Stimulated activated CD4-positive, alpha-beta T cell treated with anti-CD3 and anti-CD28 coated beads, TNF-alpha, amount 100 ng/mL, for 24 hours (primary cell): Measurements from ENCODE around the gene ESYT1.

Source experiments
- DNase-seq, 3 experiments: peaks; one replicate each; pipeline ENCODE4 v3.0.0-alpha.2; 2020; ENCODE audit warnings: low read depth in 3 of 3

ESYT1 gene

GRCh38 chr12:56127888-56128669, at the start of gene ESYT1:
Gene ESYT1, plus strand, starts transcription at chr12:56128267. Its CDS starts 53 bp downstream, at chr12:56128320.
- DNase-seq, result peak; percentile 93 to 97 (median 97)

GRCh38 chr12:56078427-56078826, 49.6 kb upstream of the ESYT1 start:
- no peak for DNase-seq

DNA sequence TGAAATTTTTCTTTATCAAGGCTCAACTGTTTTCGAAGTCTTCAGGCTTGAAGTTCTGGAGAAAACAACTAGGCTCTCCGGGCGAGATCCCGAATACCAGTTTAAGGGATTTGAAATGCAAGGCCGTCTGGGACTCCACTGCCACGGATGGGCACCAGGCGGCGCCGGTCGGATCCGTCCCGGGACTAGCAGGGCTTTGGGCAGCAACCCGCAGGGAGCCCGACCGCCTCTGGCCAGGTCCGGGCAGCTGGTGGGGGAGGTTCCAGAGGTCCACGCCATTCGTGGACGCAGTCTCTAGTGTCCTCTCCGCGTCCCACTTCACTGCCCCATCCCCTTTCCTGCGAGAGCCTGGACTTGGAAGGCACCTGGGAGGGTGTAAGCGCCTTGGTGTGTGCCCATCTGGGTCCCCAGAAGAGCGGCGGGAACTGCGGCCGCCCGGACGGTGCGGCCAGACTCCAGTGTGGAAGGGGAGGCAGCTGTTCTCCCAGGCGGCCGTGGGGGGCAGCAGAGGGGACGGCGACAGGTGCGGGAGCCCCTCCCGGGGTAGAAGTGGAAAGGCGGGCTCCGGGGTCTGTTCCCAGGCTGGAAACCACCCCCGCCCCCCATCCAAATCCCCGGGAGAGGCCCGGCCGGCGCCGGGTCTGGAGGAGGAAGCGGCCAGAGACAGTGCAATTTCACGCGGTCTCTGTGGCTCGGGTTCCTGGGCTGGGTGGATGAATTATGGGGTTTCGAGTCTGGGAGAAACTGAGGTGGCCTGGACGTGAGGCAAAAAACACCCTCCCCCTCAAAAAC, 48.9 kb upstream of the ESYT1 start:
- peak in 2 of 3 experiments; percentile 11 to 54 for DNase-seq

DNA sequence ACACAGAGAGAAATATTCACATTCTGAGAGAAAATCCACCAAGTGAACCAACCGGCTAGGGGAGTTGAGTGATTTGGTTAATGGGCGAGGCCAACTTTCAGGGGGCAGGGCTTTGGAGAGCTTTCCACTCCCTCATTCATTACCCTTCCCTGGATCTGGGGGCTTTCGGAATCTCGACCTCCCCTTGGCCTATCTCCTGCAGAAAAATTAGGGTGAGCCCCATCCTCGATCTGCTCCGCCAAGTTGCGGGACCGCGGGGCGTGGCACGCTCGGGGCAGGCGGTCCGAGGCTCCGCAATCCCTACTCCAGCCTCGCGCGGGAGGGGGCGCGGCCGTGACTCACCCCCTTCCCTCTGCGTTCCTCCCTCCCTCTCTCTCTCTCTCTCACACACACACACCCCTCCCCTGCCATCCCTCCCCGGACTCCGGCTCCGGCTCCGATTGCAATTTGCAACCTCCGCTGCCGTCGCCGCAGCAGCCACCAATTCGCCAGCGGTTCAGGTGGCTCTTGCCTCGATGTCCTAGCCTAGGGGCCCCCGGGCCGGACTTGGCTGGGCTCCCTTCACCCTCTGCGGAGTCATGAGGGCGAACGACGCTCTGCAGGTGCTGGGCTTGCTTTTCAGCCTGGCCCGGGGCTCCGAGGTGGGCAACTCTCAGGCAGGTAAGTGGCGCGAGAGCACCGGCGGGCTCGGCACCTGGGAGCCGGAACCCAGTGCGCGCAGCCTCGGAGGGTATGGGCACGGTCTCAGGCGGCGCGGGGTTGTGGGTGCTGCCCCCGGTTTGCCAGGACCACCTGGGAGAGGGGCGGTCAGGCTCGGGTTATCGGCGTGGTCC, 48.1 kb upstream of the ESYT1 start, which contains the start of gene ERBB3:
ERBB3 (plus strand) TSS at position 443 of the 833 bp plus-strand sequence; CDS start at position 579, 136 bp downstream.
- DNase-seq, result peak; percentile 22 to 76 (median 53)

DNA sequence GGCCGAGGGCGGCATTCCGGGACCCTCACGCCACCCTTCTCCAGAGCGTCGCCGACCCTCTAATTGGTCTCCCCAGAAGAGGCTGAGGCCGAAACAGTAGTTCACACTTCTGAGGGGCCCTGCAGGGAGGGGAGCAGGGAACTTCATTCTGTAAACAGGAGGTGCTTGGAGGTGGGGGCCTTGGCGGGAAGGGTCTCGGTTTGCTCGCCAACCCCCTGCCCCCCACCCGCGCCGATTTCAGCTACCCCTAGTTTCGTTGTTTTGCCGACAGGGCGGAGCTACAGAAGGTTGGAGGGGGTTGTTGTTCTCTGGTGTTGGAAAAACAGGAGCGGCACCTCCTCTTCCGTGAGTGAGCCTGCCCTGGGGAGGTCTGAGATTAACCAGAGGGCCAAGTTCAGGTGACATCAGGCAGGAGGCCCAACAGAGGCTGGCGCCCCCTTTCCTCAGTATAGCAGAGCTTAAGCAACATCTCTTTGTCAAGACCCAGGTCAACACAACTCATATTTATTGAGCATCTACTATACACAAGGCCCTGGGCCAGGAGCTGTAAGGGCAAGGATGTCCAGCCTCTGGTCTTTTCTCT, 47.4 kb upstream of the ESYT1 start:
- DNase-seq, result no peak

DNA sequence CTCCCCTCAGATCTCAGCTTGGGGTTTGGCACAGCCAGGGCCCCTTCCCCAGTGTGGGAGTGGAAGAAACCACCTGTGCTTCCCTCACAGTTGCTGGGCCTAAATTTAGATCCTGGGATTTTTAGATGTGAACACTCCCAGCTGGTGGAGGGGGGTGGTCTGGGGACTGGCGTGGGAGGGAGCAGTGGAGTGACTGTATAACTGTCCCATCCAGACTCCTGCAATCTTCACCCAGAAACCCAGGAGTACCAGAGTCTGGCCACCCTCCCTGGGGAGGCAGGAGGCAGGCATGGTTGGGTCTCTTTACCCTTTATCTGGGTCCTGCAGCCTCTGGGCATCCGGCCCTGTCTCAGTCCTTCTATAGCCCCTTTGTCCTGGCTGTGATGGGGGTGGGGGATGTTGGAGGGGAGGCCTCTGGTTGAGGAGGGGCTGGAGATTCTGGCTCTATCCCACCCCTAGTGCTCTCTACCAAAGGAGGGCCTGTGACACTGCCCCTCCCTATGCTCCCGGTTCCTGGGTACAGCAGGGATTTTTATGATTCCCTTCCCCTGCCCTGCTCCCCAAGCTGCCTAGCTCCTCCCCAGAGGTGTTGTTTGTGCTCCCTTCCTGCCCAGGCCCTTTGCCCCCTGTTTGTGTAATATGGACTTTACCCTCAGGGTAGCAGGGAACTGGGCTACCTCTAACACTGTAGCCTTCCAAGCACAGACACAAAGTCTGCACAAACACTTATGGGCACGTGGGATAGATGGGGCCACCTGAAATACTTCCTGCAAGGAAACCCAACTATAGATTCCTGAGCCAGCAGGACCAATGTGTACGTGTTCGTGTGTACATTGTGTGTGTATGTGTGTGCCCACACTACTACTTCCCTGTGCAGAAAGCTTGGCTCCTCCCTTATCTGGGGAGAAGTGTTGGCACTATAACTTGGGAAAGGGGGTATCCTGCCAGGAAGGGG, 46.4 kb upstream of the ESYT1 start:
- DNase-seq, result no peak

- DNase-seq, result no peak
These were observed 45.7 kb upstream of the ESYT1 start for GRCh38 chr12:56082382-56082781.

DNA sequence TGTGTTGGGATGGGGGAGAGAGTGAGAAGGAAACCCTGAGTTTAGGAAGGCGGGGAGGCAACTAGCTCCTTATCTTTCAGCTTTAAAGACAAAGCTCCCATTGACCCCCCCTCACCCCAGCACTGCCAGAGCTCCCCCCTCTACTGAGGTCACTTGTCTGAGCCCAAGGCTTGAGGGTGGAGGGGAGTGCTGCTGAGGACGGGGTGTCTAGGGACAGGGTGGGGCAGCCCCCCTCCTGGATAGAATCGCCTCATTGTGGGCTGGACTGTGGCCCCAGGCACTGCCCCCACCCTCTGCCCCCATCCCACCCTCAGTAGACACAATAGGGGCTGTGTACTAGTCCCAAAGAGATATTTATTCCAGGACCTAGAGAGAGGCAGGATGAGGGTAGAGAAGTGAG, 45.1 kb upstream of the ESYT1 start:
- no peak for DNase-seq

DNA sequence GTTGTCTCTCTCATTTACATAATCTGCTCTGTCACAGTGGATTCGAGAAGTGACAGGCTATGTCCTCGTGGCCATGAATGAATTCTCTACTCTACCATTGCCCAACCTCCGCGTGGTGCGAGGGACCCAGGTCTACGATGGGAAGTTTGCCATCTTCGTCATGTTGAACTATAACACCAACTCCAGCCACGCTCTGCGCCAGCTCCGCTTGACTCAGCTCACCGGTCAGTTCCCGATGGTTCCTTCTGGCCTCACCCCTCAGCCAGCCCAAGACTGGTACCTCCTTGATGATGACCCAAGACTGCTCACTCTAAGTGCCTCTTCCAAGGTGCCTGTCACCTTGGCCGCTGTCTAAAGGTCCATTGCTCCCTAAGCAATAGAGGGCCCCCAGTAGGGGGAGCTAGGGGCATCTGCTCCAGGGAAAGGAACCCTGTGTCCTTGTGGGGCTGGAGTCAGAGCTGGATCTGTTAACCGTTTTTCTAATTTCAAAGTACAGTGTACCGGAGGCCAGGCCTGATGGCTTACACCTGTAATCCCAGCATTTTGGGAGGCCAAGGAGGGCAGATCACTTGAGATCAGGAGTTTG, 43.0 kb upstream of the ESYT1 start:
- DNase-seq, result peak in 1 of 3 experiments; percentile 20

GRCh38 chr12:56086096-56086495, 42.0 kb upstream of the ESYT1 start:
- DNase-seq, result no peak

DNA sequence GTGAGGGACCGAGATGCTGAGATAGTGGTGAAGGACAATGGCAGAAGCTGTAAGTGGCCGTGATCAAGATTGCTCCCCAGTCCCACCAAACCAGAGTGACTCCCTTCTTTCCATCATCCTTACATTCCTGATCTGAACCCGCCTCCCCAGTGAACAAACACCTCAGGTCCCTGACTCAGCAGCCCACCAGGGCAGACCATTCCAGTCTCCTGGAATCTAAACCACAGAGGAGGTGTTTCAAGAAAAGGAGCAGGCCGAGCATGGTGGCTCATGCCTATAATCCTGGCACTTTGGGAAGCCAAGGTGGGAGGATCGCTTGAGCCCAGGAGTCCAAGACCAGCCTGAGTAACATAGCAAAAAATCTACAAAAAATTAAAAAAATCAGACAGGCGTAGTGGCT, 41.5 kb upstream of the ESYT1 start:
- DNase-seq, result no peak

GRCh38 chr12:56087220-56087619, 40.8 kb upstream of the ESYT1 start:
- no peak for DNase-seq

DNA sequence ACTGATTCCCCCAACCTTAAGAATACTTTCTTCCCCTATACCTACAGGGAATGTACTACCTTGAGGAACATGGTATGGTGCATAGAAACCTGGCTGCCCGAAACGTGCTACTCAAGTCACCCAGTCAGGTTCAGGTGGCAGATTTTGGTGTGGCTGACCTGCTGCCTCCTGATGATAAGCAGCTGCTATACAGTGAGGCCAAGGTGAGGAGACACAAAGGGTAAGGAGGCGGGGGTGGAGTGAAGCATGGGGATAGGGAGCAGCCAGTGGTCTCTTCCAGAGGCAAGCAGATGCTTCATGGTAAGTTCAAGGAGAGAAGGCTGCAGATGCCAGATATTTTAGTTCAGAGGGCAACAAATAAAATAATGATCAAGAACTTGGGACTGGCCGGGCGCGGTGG, 30.3 kb upstream of the ESYT1 start:
- no peak for DNase-seq

DNA sequence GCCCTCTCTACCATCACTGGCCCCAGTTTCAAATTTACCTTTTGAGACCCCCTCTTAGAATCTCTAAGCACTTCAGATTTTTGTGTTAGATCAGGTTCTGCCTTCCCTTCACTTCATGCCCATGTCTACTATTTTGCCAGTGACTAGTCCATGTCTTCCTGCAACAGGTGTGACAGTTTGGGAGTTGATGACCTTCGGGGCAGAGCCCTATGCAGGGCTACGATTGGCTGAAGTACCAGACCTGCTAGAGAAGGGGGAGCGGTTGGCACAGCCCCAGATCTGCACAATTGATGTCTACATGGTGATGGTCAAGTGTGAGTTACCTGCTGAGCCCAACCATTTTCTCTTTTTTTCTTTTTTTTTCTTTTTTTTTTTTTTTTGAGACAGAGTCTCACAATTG, 29.5 kb upstream of the ESYT1 start:
- DNase-seq, result no peak

- DNase-seq, result no peak
These were observed 28.3 kb upstream of the ESYT1 start for GRCh38 chr12:56099787-56100186.

DNA sequence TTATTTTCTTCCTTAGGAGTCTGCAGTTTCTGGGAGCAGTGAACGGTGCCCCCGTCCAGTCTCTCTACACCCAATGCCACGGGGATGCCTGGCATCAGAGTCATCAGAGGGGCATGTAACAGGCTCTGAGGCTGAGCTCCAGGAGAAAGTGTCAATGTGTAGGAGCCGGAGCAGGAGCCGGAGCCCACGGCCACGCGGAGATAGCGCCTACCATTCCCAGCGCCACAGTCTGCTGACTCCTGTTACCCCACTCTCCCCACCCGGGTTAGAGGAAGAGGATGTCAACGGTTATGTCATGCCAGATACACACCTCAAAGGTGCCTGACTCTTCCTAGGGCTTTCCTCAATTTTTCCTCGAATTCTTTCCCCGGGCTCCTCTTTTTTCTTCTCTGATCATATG, 27.0 kb upstream of the ESYT1 start:
- no peak for DNase-seq

DNA sequence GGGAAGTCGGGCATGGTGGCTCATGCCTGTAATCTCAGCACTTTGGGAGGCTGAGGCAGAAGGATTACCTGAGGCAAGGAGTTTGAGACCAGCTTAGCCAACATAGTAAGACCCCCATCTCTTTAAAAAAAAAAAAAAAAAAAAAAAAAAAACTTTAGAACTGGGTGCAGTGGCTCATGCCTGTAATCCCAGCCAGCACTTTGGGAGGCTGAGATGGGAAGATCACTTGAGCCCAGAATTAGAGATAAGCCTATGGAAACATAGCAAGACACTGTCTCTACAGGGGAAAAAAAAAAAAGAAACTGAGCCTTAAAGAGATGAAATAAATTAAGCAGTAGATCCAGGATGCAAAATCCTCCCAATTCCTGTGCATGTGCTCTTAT, 25.4 kb upstream of the ESYT1 start:
- DNase-seq, result no peak

- DNase-seq, result no peak
These were observed 24.9 kb upstream of the ESYT1 start for GRCh38 chr12:56103066-56103711.

DNA sequence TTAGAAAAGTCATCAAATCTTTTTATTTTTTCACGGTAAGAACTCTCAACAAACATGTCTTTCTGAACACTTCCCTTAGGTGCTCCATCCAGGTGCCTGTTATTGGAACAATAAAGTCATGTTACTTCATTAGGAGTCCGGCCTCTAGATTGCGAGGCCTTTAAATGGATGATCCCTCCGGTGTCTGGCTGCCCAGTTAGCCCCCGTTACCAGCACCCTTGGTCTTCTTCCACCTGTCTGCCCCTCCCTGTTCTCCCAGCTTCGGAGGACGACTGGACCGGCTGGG, 24.3 kb upstream of the ESYT1 start:
- DNase-seq, result no peak
